HG03045 (cell line): ENCODE measurements around the gene ZNF280C.

ENCODE experiments used
- ATAC-seq: cut with Tn5 transposase; IDR thresholded peaks from one replicate; pipeline ENCODE4 v1.9.1; 2021; ENCODE audit warnings: mild to moderate bottlenecking, moderate library complexity; ENCODE audit not compliant: unreplicated experiment

ZNF280C gene

GRCh38 chrX:130179170-130179569 is 89.5 kb downstream of the ZNF280C start:
- ATAC-seq, result no peak

GRCh38 chrX:130176942-130177341 is 91.8 kb downstream of the ZNF280C start:
- ATAC-seq, result no peak

- ATAC-seq, result peak; percentile 76
Observed at GRCh38 chrX:130176354-130176776, 92.3 kb downstream of the ZNF280C start.

GRCh38 chrX:130174937-130175336 is 93.8 kb downstream of the ZNF280C start:
- no peak for ATAC-seq

- ATAC-seq, result no peak
Observed at GRCh38 chrX:130174045-130174704, 94.5 kb downstream of the ZNF280C start.

GRCh38 chrX:130173190-130173895 is 95.4 kb downstream of the ZNF280C start:
- no peak for ATAC-seq

- ATAC-seq, result no peak
Observed at GRCh38 chrX:130172127-130172845, 96.4 kb downstream of the ZNF280C start.

GRCh38 chrX:130171446-130172126 is 97.1 kb downstream of the ZNF280C start, which contains the start of gene RAB33A:
Gene RAB33A, plus strand, starts transcription at chrX:130171962. Its CDS starts 101 bp downstream, at chrX:130172063.
- peak; percentile 19 for ATAC-seq

GRCh38 chrX:130170752-130171445 is 97.8 kb downstream of the ZNF280C start:
- ATAC-seq, result peak; percentile 72

GRCh38 chrX:130167040-130167439 is 101.7 kb downstream of the ZNF280C start:
- no peak for ATAC-seq

GRCh38 chrX:130166503-130166777 is 102.3 kb downstream of the ZNF280C start:
- no peak for ATAC-seq

GRCh38 chrX:130165703-130166502 is 102.8 kb downstream of the ZNF280C start, which contains the start of gene AIFM1:
Gene AIFM1, minus strand, starts transcription at chrX:130165841. Its CDS starts 185 bp downstream, at chrX:130165656.
- ATAC-seq, result peak; percentile 93

- ATAC-seq, result no peak
Observed at GRCh38 chrX:130165181-130165702, 103.5 kb downstream of the ZNF280C start.

- ATAC-seq, result no peak
Observed at GRCh38 chrX:130163398-130163797, 105.3 kb downstream of the ZNF280C start.

- no peak for ATAC-seq
Observed at GRCh38 chrX:130162094-130162735, 106.5 kb downstream of the ZNF280C start.

GRCh38 chrX:130159776-130160175 is 108.9 kb downstream of the ZNF280C start:
- ATAC-seq, result no peak

GRCh38 chrX:130158311-130158710 is 110.4 kb downstream of the ZNF280C start:
- ATAC-seq, result no peak

- ATAC-seq, result no peak
Observed at GRCh38 chrX:130155564-130155963, 113.1 kb downstream of the ZNF280C start.
